ENCODE data around the gene MYO10.

GRCh38 chr5:16784843-16785791 is 151.0 kb downstream of the MYO10 start:
- TF ChIP-seq POLR2A (IDR thresholded peaks at IDR 0.05) (no peak), CTCF (IDR thresholded peaks at IDR 0.05) (no peak)
